Activated CD4-positive, alpha-beta T cell treated with anti-CD3 and anti-CD28 coated beads for 36 hours (primary cell): ENCODE measurements around the gene PC. TPM values are rescaled to one million over a fixed set of nuclear protein-coding genes. Genes with fewer than 3 reads are reported as not detected.
A peak's percentile ranks its signal among the peaks of the same experiment; 100 is the strongest.
"Not testable (repeated sequence)": the region's sequence is repeated elsewhere in the genome, so short reads cannot be mapped to it uniquely, and the experiment has no call there.

Experiments used
- ATAC-seq: fragments of 200-7000 bp; cut with Tn5 transposase; one replicate; pipeline ENCODE4 v1.10.0; 2021; ENCODE audit warnings: mild to moderate bottlenecking, moderate library complexity
- CTCF ChIA-PET: fragments of 350-600 bp; sonication (Branson Sonifier 250); formaldehyde crosslinking; loops from one replicate; lab custom pipeline; 2021; ENCODE audit warnings: antibody characterized with exemption; lab: Charles Lee
- POLR2A ChIA-PET: fragments of 350-600 bp; sonication (Branson Sonifier 250); formaldehyde crosslinking; loops from one replicate; lab custom pipeline; 2021; ENCODE audit warnings: antibody characterized with exemption, inconsistent platforms; lab: Charles Lee
- DNase-seq: peaks from one replicate; pipeline ENCODE4 v3.0.0-alpha.2; 2020
- H3K27ac Mint-ChIP-seq: one replicate; pipeline ENCODE4 v1.8.0; 2021; ENCODE audit warnings: mixed read lengths
- H3K27me3 Mint-ChIP-seq: one replicate; pipeline ENCODE4 v1.8.0; 2021; ENCODE audit warnings: mixed read lengths
- H3K36me3 Mint-ChIP-seq: one replicate; pipeline ENCODE4 v1.8.0; 2021; ENCODE audit warnings: low read depth, mixed read lengths
- H3K4me1 Mint-ChIP-seq: one replicate; pipeline ENCODE4 v1.8.0; 2021; ENCODE audit warnings: mixed read lengths
- H3K4me3 Mint-ChIP-seq: one replicate; pipeline ENCODE4 v1.8.0; 2021; ENCODE audit warnings: mild to moderate bottlenecking, moderate library complexity, mixed read lengths
- H3K9me3 Mint-ChIP-seq: one replicate; pipeline ENCODE4 v1.8.0; 2021; ENCODE audit warnings: low read depth, mixed read lengths
- intact Hi-C, 2 experiments: fragments of 100-400 bp; cut with DNase I in 1 of 2; cut with micrococcal nuclease in 1 of 2; formaldehyde crosslinking; loops; one replicate each; pipeline versions ENCODE4 v1.14.2 to v1.15.1; 2022 to 2024; cut with DNase I, micrococcal nuclease
- total RNA-seq, 2 experiments: library from RNA; stranded (reverse); gene quantifications; one replicate each; pipeline ENCODE4 v1.2.3, GENCODE V29; 2021

PC gene
- total RNA-seq, 2 experiments from 2014 or later, result 9.2 to 9.3 TPM

GRCh38 chr11:66967670-66968425, 9.7 kb upstream of the PC start:
- Mint-ChIP-seq H3K4me3 (no peak overlapping the region), H3K9me3 (no peaks in the 10 kb centered on the region), H3K36me3 (no peaks in the 10 kb centered on the region), H3K27me3 (peaks cover 7% of the 10 kb centered on the region), H3K27ac (no peak overlapping the region), H3K4me1 (peaks cover 17% of the 10 kb centered on the region)
- no peak for ATAC-seq
- POLR2A ChIA-PET, result no interaction called here
- intact Hi-C loops, result no loop called here
- no peak for DNase-seq
- CTCF ChIA-PET, result no interaction called here

GRCh38 chr11:66966351-66966750, 8.2 kb upstream of the PC start:
- no peaks in the 10 kb centered on the region for H3K9me3 Mint-ChIP-seq
- no peak for ATAC-seq
- ChIA-PET POLR2A (no interaction called here), CTCF (interaction anchor here (0.6 kb wide), 1 partner anchor 645 kb away, joined by 3 read pairs; no protein-coding TSS in a partner anchor)
- H3K27ac Mint-ChIP-seq, result no peak overlapping the region
- no peak overlapping the region for H3K4me3 Mint-ChIP-seq
- no peak for DNase-seq
- no peaks in the 10 kb centered on the region for H3K36me3 Mint-ChIP-seq
- intact Hi-C loops, result no loop called here
- peaks cover 4% of the 10 kb centered on the region for H3K27me3 Mint-ChIP-seq
- peaks cover 15% of the 10 kb centered on the region for H3K4me1 Mint-ChIP-seq

GRCh38 chr11:66964495-66964894, 6.3 kb upstream of the PC start:
- DNase-seq (no peak), ATAC-seq (no peak)
- no peak overlapping the region for H3K4me3 Mint-ChIP-seq
- H3K36me3 Mint-ChIP-seq, result no peaks in the 10 kb centered on the region
- H3K4me1 Mint-ChIP-seq, result peaks cover 4% of the 10 kb centered on the region
- H3K27me3 Mint-ChIP-seq, result no peaks in the 10 kb centered on the region
- ChIA-PET POLR2A (interaction anchor here (0.7 kb wide), 1 partner anchor 321 kb away, joined by 3 read pairs; no protein-coding TSS in a partner anchor), CTCF (interaction anchor here (0.6 kb wide), 1 partner anchor 238 kb away, joined by 3 read pairs; no protein-coding TSS in a partner anchor)
- H3K9me3 Mint-ChIP-seq, result no peaks in the 10 kb centered on the region
- H3K27ac Mint-ChIP-seq, result no peak overlapping the region
- intact Hi-C loops, result no loop called here

- no peak for ATAC-seq
- no peak overlapping the region for H3K4me3 Mint-ChIP-seq
- no peak for DNase-seq
- ChIA-PET CTCF (no interaction called here), POLR2A (no interaction called here)
- peaks cover 11% of the 10 kb centered on the region for H3K4me1 Mint-ChIP-seq
- H3K27me3 Mint-ChIP-seq, result no peaks in the 10 kb centered on the region
- no peaks in the 10 kb centered on the region for H3K36me3 Mint-ChIP-seq
- intact Hi-C loops, result no loop called here
- no peak overlapping the region for H3K27ac Mint-ChIP-seq
- H3K9me3 Mint-ChIP-seq, result no peaks in the 10 kb centered on the region
Observed at GRCh38 chr11:66962801-66963200, 4.6 kb upstream of the PC start.

- Mint-ChIP-seq H3K36me3 (no peaks in the 10 kb centered on the region), H3K27me3 (no peaks in the 10 kb centered on the region), H3K27ac (no peak overlapping the region), H3K9me3 (no peaks in the 10 kb centered on the region), H3K4me3 (no peak overlapping the region), H3K4me1 (peaks cover 14% of the 10 kb centered on the region)
- intact Hi-C loops, result no loop called here
- ChIA-PET CTCF (no interaction called here), POLR2A (no interaction called here)
- DNase-seq, result no peak
- no peak for ATAC-seq
Observed at GRCh38 chr11:66962247-66962646, 4.1 kb upstream of the PC start.

GRCh38 chr11:66961691-66962213, 3.6 kb upstream of the PC start:
- H3K4me3 Mint-ChIP-seq, H3K27me3 Mint-ChIP-seq, ATAC-seq, DNase-seq, H3K9me3 Mint-ChIP-seq, H3K27ac Mint-ChIP-seq, intact Hi-C loops, CTCF ChIA-PET, H3K36me3 Mint-ChIP-seq, POLR2A ChIA-PET: not testable (repeated sequence)
- H3K4me1 Mint-ChIP-seq, result peaks cover 17% of the 10 kb centered on the region

- intact Hi-C loops, result loop anchor here in 1 of 2 experiments (1.0 to 5.0 kb wide), 19 partner anchors 11 to 690 kb away; partner anchors contain the start of genes ACTN3, BBS1, CCDC87 and CCS
- Mint-ChIP-seq H3K36me3 (no peaks in the 10 kb centered on the region), H3K4me1 (peaks cover 18% of the 10 kb centered on the region), H3K27ac (peak overlapping the region; percentile 90), H3K27me3 (no peaks in the 10 kb centered on the region), H3K9me3 (no peaks in the 10 kb centered on the region), H3K4me3 (peak overlapping the region; percentile 78)
- DNase-seq (no peak), ATAC-seq (peak; percentile 8)
- ChIA-PET POLR2A (interaction anchor here (0.6 kb wide), 2 partner anchors 15 to 1642 kb away, joined by 3 to 7 read pairs; no protein-coding TSS in a partner anchor), CTCF (interaction anchor here (0.8 to 1.7 kb wide), 5 partner anchors 8 to 63 kb away, joined by 3 to 7 read pairs (median 4); no protein-coding TSS in a partner anchor)
Observed at GRCh38 chr11:66958956-66959274, 732 bp upstream of the PC start.

- intact Hi-C loops, result loop anchor here in 1 of 2 experiments (1.0 to 5.0 kb wide), 19 partner anchors 12 to 689 kb away; partner anchors contain the start of genes ACTN3, BBS1, CCDC87 and CCS
- H3K27ac Mint-ChIP-seq, result no peak overlapping the region
- H3K9me3 Mint-ChIP-seq, result no peaks in the 10 kb centered on the region
- POLR2A ChIA-PET, result interaction anchor here (0.7 kb wide), 1 partner anchor 174 kb away, joined by 3 read pairs; no protein-coding TSS in a partner anchor
- ATAC-seq (peak; percentile 25), DNase-seq (no peak)
- CTCF ChIA-PET, result interaction anchor here (0.8 to 0.9 kb wide), 2 partner anchors 17 to 106 kb away, joined by 3 to 4 read pairs; partner anchors contain the start of gene C11orf86
- H3K36me3 Mint-ChIP-seq, result no peaks in the 10 kb centered on the region
- no peaks in the 10 kb centered on the region for H3K27me3 Mint-ChIP-seq
- H3K4me1 Mint-ChIP-seq, result peaks cover 18% of the 10 kb centered on the region
- peak overlapping the region; percentile 78 for H3K4me3 Mint-ChIP-seq
Observed at GRCh38 chr11:66957971-66958231, 282 bp downstream of the PC start.

GRCh38 chr11:66956689-66957290, 1.4 kb downstream of the PC start:
- H3K36me3 Mint-ChIP-seq, result no peaks in the 10 kb centered on the region
- no peak overlapping the region for H3K27ac Mint-ChIP-seq
- ChIA-PET POLR2A (no interaction called here), CTCF (interaction anchor here (0.6 kb wide), 2 partner anchors 111 to 446 kb away, joined by 3 read pairs; partner anchors contain the start of gene BBS1)
- peak overlapping the region; percentile 78 for H3K4me3 Mint-ChIP-seq
- H3K4me1 Mint-ChIP-seq, result peaks cover 18% of the 10 kb centered on the region
- H3K27me3 Mint-ChIP-seq, result no peaks in the 10 kb centered on the region
- intact Hi-C loops, result loop anchor here in 1 of 2 experiments (5.0 kb wide), 3 partner anchors 66 to 669 kb away; partner anchors contain the start of genes PELI3, SYT12 and YIF1A
- peak; percentile 19 for DNase-seq
- ATAC-seq, result no peak
- no peaks in the 10 kb centered on the region for H3K9me3 Mint-ChIP-seq

- no peaks in the 10 kb centered on the region for H3K9me3 Mint-ChIP-seq
- ATAC-seq (no peak), DNase-seq (no peak)
- no peak overlapping the region for H3K27ac Mint-ChIP-seq
- CTCF ChIA-PET, result interaction anchor here (0.6 kb wide), 1 partner anchor 75 kb away, joined by 3 read pairs; no protein-coding TSS in a partner anchor
- intact Hi-C loops, result no loop called here
- H3K4me1 Mint-ChIP-seq, result peaks cover 13% of the 10 kb centered on the region
- no peak overlapping the region for H3K4me3 Mint-ChIP-seq
- POLR2A ChIA-PET, result interaction anchor here (0.5 kb wide), 1 partner anchor 17 kb away, joined by 6 read pairs; no protein-coding TSS in a partner anchor
- no peaks in the 10 kb centered on the region for H3K36me3 Mint-ChIP-seq
- no peaks in the 10 kb centered on the region for H3K27me3 Mint-ChIP-seq
Observed at GRCh38 chr11:66953081-66953833, 4.9 kb downstream of the PC start.

- CTCF ChIA-PET, result interaction anchor here (0.7 to 1.5 kb wide), 3 partner anchors 10 to 420 kb away, joined by 3 read pairs; no protein-coding TSS in a partner anchor
Observed at GRCh38 chr11:66951927-66952337, 6.3 kb downstream of the PC start.

More at GRCh38 chr11:66951927-66952337, 6.3 kb downstream of the PC start:
- no peaks in the 10 kb centered on the region for H3K36me3 Mint-ChIP-seq
- H3K9me3 Mint-ChIP-seq, result no peaks in the 10 kb centered on the region
- no peaks in the 10 kb centered on the region for H3K27me3 Mint-ChIP-seq
- H3K4me3 Mint-ChIP-seq, result no peak overlapping the region
- peaks cover 9% of the 10 kb centered on the region for H3K4me1 Mint-ChIP-seq
- DNase-seq (no peak), ATAC-seq (no peak)
- POLR2A ChIA-PET, result no interaction called here
- intact Hi-C loops, result no loop called here
- H3K27ac Mint-ChIP-seq, result no peak overlapping the region
